Muscle layer of colon (tissue), 2 donors: ENCODE measurements around the gene SOHLH1.

Experiments
- H3K27ac ChIP-seq: one replicate; pipeline ENCODE4 v1.7.0; 2013; ENCODE audit warnings: low read depth, mild to moderate bottlenecking, low read length, moderate library complexity
- H3K27me3 ChIP-seq, 2 donors: one replicate each; pipeline ENCODE4 v1.7.0; 2013; ENCODE audit warnings: low read length in 2 of 2, mild to moderate bottlenecking in 2 of 2; ENCODE audit not compliant: insufficient read depth in 2 of 2, control insufficient read depth in 1 of 2
- H3K36me3 ChIP-seq: one replicate; pipeline ENCODE4 v1.7.0; 2013; ENCODE audit warnings: mild to moderate bottlenecking, low read length; ENCODE audit not compliant: insufficient read depth
- H3K4me1 ChIP-seq: one replicate; pipeline ENCODE4 v1.7.0; 2013; ENCODE audit warnings: mild to moderate bottlenecking, low read length; ENCODE audit not compliant: insufficient read depth
- H3K4me3 ChIP-seq, 2 donors: one replicate each; pipeline ENCODE4 v1.7.0; 2013; ENCODE audit warnings: low read length in 2 of 2, low read depth in 1 of 2, mild to moderate bottlenecking in 1 of 2, moderate library complexity in 1 of 2
- H3K9ac ChIP-seq: one replicate; pipeline ENCODE4 v1.7.0; 2013; ENCODE audit warnings: low read length
- H3K9me3 ChIP-seq: one replicate; pipeline ENCODE4 v1.7.0; 2013; ENCODE audit warnings: mild to moderate bottlenecking, low read length
- donor health status: abdominal sarcoma.
- donor health status: Adenocarcinoma of cecum.

SOHLH1 gene

DNA sequence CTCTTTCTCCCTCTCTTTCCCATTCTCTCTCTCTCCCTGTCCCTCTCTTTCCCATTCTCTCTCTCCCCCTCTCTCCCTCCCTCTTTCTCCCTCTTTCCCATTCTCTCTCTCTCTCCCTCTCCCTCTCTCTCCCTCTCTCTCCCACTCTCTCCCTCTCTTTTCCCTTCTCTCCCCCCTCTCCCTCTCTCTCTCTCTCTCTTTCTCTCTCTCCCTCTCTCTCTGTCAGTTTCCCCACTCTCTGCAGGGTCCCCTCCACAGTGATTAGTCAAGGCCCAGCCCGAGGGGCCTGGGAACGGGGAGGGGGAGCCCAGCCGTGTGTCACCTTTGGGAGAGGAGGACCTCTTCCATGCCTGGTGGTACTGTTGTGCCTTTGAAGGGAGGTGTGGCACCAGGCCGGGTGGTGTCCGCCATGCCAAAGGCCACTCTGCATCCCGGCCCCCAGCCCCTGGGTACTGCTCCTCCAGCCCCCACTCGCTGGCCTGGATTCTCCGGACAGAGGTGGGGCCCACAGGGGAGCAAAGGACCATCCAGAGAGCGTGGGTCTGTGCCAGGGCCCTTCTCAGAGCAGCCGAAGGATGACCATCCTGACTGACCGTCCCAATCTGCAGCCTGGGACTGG lies 28.1 kb upstream of the SOHLH1 start:
- H3K4me3 ChIP-seq = no peak overlapping the region
- peaks cover 0 to 14% of the 10 kb centered on the region in 2 donors for H3K27me3 ChIP-seq
- no peaks in the 10 kb centered on the region for H3K4me1 ChIP-seq
- no peaks in the 10 kb centered on the region for H3K9me3 ChIP-seq
- H3K9ac ChIP-seq = no peak overlapping the region
- no peak overlapping the region for H3K27ac ChIP-seq
- H3K36me3 ChIP-seq = no peaks in the 10 kb centered on the region

DNA sequence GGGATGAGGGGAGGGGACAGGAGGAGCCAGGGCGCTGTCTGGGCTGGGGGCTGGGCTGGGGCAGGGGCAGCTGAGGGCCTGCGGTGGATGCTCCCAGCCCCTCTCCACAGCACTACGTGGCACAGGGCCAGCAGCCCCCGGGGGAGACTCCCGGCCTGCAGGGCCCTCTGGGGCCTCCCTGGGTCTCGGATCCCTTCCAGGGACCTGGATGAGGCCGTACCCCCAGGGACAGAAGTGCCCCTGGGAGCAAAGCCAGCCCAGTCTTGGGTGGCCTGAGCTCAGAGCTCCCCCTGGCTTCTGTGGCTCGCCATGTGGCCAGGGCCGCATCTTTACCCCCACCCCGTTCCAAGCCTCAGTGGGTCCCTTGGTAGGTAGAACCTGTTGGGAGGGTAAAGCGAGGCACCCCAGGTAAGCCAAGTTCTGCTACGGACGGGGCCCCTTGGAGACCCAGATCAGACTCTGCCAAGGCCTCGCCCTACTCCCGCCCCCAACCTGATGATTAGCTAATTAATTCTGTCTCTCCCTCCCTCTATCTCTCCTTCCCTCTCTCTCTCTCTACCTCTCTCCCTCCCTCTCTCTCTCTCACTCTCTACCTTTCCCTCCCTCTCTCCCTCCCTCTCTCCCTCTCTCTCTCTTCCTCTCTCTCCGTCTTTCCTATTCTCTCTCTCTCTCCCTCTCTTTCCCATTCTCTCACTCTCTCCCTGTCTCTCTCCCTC lies 27.0 kb upstream of the SOHLH1 start:
- no peak overlapping the region for H3K27ac ChIP-seq
- H3K4me3 ChIP-seq = no peak overlapping the region
- H3K9ac ChIP-seq = no peak overlapping the region
- no peaks in the 10 kb centered on the region for H3K4me1 ChIP-seq
- no peaks in the 10 kb centered on the region for H3K9me3 ChIP-seq
- H3K36me3 ChIP-seq = no peaks in the 10 kb centered on the region
- peaks cover 0 to 19% of the 10 kb centered on the region in 2 donors for H3K27me3 ChIP-seq

DNA sequence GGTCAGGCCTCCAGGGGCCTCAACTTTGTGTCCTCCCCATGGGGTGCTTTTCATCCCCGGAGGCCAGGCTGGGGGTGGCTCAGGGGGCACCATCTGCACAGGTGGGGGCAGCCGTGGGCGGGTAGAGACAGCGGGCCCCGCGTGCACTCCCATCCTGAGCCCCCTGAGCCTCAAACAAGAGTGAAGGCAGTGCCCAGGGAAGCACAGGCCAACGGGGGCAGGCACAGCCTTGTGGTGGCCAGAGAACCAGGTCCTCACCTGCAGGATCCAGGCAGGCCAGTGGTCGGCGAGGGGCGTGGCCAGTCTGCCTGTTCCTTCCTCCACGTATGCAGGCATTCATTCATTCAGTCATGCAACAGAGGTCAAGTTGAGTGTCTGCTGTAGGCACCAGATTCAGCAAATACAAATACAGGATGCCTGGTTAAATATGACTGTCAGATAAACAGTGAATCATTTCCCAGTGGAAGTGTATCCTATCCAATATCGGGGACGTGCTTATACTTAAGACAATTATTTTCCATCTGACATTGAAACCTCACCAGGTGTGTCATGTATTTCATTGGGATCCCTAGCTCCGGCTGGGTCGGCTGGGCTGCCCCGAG lies 25.0 kb upstream of the SOHLH1 start:
- peaks cover 0 to 28% of the 10 kb centered on the region in 2 donors for H3K27me3 ChIP-seq
- H3K4me3 ChIP-seq = no peak overlapping the region
- no peaks in the 10 kb centered on the region for H3K9me3 ChIP-seq
- H3K4me1 ChIP-seq = no peaks in the 10 kb centered on the region
- no peak overlapping the region for H3K9ac ChIP-seq
- H3K36me3 ChIP-seq = no peaks in the 10 kb centered on the region
- H3K27ac ChIP-seq = no peak overlapping the region

DNA sequence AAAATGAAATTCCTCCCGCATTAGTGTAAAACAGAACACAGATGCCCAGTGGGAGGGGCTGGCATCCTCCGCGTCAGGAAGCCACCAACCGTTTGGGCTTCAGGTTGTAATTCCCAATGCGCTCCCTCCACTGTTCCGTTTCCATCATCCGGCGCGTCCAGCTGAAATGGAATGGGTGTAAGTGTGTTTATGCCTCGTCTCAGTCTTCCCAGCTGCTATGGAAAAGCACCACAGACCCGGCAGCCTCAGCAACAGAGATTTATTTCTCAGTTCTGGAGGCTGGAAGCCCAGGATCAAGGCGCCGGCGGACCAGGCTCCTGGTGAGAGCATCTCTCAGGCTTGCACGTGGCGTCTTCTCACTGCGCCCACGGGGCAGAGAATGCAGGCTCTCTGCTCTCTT lies 23.1 kb upstream of the SOHLH1 start:
- no peaks in the 10 kb centered on the region for H3K36me3 ChIP-seq
- no peak overlapping the region for H3K4me3 ChIP-seq
- peaks cover 4 to 38% of the 10 kb centered on the region in 2 donors for H3K27me3 ChIP-seq
- no peak overlapping the region for H3K27ac ChIP-seq
- H3K9ac ChIP-seq = no peak overlapping the region
- H3K9me3 ChIP-seq = no peaks in the 10 kb centered on the region
- H3K4me1 ChIP-seq = no peaks in the 10 kb centered on the region

DNA sequence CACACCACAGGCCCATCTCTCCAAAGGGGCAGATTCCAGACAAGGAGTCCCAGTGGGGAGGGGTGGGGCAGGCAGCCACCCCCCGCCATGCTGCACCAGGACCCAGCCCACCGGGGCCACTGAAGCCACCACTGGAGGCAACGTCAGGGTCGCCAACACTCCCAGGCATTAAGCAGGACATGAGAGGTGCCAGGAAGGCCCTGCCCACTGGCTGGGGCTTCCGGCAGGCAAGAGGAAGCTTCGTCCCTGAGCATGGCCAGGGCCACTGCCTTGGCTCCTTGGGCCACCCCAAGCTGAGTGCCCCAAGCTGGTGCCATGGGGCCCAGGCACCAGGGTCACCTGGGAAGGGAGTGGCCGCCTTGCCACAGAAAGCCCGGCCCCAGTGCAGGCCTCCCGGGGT lies 20.2 kb upstream of the SOHLH1 start:
- Histone ChIP-seq H3K27ac (no peak overlapping the region), H3K36me3 (no peaks in the 10 kb centered on the region), H3K9ac (no peak overlapping the region), H3K4me3 (no peak overlapping the region), H3K4me1 (no peaks in the 10 kb centered on the region), H3K9me3 (no peaks in the 10 kb centered on the region), H3K27me3 (peaks cover 14 to 49% of the 10 kb centered on the region in 2 donors)

DNA sequence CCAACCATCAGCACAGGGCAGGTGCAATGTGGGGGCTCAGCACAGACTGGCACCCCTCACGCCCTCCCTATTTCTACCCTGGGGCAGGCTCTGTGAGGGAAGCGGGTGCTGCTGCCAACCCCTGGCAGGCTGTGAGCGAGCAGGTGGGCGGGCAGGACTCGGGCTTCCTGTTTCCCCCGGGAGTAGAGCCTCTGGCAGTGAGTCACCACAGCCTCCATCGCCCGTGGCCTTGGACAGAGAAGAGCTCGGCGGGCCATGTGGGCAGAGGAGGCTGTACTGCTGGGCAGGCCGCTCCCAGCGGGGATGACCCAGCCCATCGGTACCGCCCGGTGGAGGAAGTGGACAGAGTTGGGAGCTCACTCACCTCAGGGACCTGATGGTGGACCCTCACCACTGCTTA lies 19.3 kb upstream of the SOHLH1 start:
- H3K27me3 ChIP-seq = peaks cover 14 to 53% of the 10 kb centered on the region in 2 donors
- H3K36me3 ChIP-seq = no peaks in the 10 kb centered on the region
- no peak overlapping the region for H3K9ac ChIP-seq
- H3K9me3 ChIP-seq = no peaks in the 10 kb centered on the region
- no peaks in the 10 kb centered on the region for H3K4me1 ChIP-seq
- H3K4me3 ChIP-seq = no peak overlapping the region
- no peak overlapping the region for H3K27ac ChIP-seq

DNA sequence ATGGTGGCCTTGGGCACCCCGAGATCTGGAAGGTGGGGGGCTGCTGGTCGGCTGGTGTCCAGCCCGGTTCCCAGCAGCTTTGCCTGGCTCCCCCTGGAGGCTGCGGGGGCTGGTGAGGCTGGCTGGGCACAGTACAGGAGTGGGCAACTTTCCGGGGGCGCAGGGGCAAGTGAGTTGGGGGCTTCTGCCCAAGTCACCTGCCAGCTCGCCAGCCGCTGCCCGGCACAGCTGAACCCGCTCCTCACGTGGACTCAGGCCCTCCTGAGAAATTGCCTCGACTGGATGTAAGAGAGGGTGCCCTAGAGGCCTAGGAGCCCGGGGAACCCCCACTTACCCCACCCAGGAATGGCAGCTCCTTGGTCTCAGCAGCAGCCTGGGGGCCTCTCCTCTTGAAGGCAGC lies 18.1 kb upstream of the SOHLH1 start:
- no peaks in the 10 kb centered on the region for H3K4me1 ChIP-seq
- H3K27me3 ChIP-seq = peaks cover 14 to 63% of the 10 kb centered on the region in 2 donors
- no peak overlapping the region for H3K27ac ChIP-seq

DNA sequence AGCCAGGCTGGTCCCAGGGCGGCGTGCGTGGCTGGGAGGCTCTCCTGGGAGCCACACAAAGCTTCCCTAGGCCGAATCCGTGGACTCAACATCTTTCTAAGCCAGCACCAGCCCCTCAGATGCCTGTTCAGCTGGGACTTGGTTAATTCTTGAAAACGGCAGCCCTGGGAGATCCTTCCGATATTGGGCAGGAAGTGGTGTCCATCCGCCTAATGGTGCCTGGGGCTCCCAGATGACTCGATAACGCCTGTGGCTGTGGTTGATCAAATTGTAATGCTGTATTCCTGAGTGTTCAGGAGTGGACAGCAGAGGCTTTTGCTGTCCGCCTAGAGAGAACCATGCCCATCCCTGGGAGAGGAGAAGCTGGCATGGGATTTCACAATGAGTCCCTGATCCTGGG lies 16.8 kb upstream of the SOHLH1 start:
- no peaks in the 10 kb centered on the region for H3K4me1 ChIP-seq
- no peak overlapping the region for H3K27ac ChIP-seq
- no peak overlapping the region for H3K9ac ChIP-seq
- H3K4me3 ChIP-seq = no peak overlapping the region
- no peaks in the 10 kb centered on the region for H3K9me3 ChIP-seq
- H3K27me3 ChIP-seq = peaks cover 14 to 56% of the 10 kb centered on the region in 2 donors
- H3K36me3 ChIP-seq = no peaks in the 10 kb centered on the region

More for the DNA sequence above, 18.1 kb upstream of the SOHLH1 start:
- H3K9me3 ChIP-seq = no peaks in the 10 kb centered on the region
- H3K9ac ChIP-seq = no peak overlapping the region
- H3K4me3 ChIP-seq = no peak overlapping the region
- H3K36me3 ChIP-seq = no peaks in the 10 kb centered on the region

DNA sequence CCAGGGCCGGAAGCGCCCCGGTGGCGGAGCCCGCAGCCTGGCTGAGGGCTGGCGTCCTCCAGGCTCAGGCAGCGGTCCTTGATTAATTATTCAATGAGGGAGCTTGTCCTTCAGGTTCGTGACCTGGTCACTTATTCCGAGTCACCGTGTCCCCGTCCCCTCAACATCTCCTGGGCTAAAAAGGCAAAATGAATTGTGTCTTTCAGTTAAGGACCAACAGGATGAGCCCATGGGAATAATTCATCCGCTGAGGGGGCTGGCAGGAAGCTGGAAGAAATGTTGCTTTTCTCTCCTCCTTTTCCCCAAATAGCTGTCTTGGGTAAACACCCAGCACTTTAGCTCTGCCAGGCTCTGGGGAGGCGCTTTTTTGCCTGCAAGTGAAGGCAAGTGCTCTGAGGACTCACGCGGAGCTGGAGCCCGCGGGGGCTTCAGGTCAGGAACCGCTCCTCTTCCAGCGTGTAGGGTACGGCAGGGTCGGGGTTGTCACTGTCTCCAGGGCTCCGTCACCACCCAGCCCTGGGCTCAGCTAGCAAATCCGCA lies 15.8 kb upstream of the SOHLH1 start:
- no peak overlapping the region for H3K9ac ChIP-seq
- H3K27me3 ChIP-seq = peaks cover 14 to 49% of the 10 kb centered on the region in 2 donors
- no peaks in the 10 kb centered on the region for H3K9me3 ChIP-seq
- no peak overlapping the region for H3K4me3 ChIP-seq
- no peaks in the 10 kb centered on the region for H3K4me1 ChIP-seq
- no peaks in the 10 kb centered on the region for H3K36me3 ChIP-seq
- no peak overlapping the region for H3K27ac ChIP-seq

DNA sequence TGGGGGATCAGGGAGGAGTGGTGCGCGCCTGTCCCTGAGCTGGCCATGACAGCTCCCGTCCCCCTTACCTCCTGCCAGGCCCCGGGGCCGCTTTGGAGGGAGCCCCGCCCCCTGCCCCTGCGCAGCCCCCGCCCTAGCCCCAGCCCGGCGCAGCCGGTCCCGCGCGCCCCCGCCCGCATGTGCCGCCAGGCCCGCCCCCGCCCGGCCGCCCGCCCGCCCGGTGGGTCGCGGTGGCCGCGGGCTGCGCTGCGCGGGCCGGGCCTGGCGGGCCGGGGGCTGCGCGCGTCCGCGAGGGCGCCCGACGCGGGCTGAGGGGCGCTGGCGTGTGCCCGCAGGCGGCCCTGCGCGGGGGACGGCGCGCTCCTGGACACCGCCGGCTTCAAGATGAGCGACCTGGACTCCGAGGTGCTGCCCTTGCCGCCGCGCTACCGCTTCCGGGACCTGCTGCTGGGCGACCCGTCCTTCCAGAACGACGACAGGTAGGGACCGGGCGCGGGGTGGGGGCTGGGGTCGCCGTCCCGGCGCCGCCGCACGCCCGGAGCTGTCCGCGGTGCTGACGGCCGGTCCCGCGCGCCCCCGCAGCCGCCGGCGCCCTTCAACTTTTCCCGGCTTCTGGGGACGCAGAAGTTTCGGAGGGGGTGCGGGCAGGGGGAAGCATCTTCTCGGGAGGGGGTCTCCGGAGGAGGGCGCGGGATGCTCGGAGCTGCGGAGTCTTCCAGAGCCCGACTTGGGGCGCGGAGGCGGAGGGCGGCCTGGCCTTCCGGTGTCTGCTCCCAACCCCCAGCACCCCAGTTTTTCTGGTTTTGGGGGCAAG lies 15.2 kb upstream of the SOHLH1 start:
- Histone ChIP-seq H3K27ac (no peak overlapping the region), H3K36me3 (no peaks in the 10 kb centered on the region), H3K9me3 (no peaks in the 10 kb centered on the region), H3K4me1 (no peaks in the 10 kb centered on the region), H3K27me3 (peaks cover 14 to 49% of the 10 kb centered on the region in 2 donors), H3K9ac (no peak overlapping the region), H3K4me3 (no peak overlapping the region)
